K562 (cell line): Measurements from ENCODE around the gene SPIN1. TPM values are rescaled to one million over a fixed set of nuclear protein-coding genes. Genes with fewer than 3 reads are reported as not detected.

ENCODE experiments used
- ATAC-seq: fragments of 200-7000 bp; cut with Tn5 transposase; 3 replicates; pipeline ENCODE4 v1.9.1; 2020; ENCODE audit warnings: moderate library complexity
- BruUV-seq: library from RNA; stranded (reverse); fragments of 400-500 nt; replicated peaks from 2 replicates; lab custom pipeline; 2021; lab: Mats Ljungman, UMichigan
- CTCF ChIA-PET: fragments of 300-600 bp; formaldehyde crosslinking; extraction: SDS; loops from one replicate; lab custom pipeline; 2021; ENCODE audit warnings: low intra/inter-chr PET ratio; lab: Yijun Ruan, JAX
- POLR2A ChIA-PET: fragments of 300-600, 350-650 bp; sonication (Branson Sonifier 250); formaldehyde crosslinking; extraction: SDS; loops from one replicate; lab custom pipeline; 2021; ENCODE audit warnings: antibody characterized with exemption, inconsistent platforms; lab: Yijun Ruan, JAX
- DNase-seq, 4 experiments: peaks; one replicate each; pipeline versions ENCODE4 v3.0.0 to v3.0.0-alpha.2; 2011 to 2018; ENCODE audit warnings: low spot score in 3 of 4, mixed read lengths in 3 of 4; ENCODE audit errors: extremely low read depth in 1 of 4
- FAIRE-seq: peaks from 2 replicates; lab custom pipeline; 2011; peaks lifted over from hg19 to GRCh38; lab: Jason Lieb, UNC
- H2AFZ ChIP-seq: 2 replicates; pipeline ENCODE4 v1.6.0; 2011; ENCODE audit warnings: low read depth, low read length, control low read depth, inconsistent platforms
- H3K27ac ChIP-seq: fragments of 200-600 bp; 3 replicates; pipeline ENCODE4 v1.8.0; 2011; ENCODE audit warnings: low read depth, mild to moderate bottlenecking, control low read depth, inconsistent platforms, low read length, moderate library complexity, mixed read lengths; ENCODE audit errors: extremely low read depth
- H3K27me3 ChIP-seq, 2 experiments: fragments of 300-600 bp in 1 of 2; 2 replicates in 1 of 2; 3 replicates in 1 of 2; pipeline versions ENCODE4 v1.6.0 to v1.8.0; 2011; ENCODE audit warnings: inconsistent platforms in 2 of 2, low read length in 2 of 2, mild to moderate bottlenecking in 1 of 2, mixed read lengths in 1 of 2, moderate library complexity in 1 of 2; ENCODE audit not compliant: control insufficient read depth in 2 of 2, insufficient read depth in 2 of 2
- H3K36me3 ChIP-seq: fragments of 300-600 bp; 3 replicates; pipeline ENCODE4 v1.8.0; 2011; ENCODE audit warnings: mild to moderate bottlenecking, low read length, inconsistent platforms; ENCODE audit not compliant: control insufficient read depth, insufficient read depth
- H3K4me1 ChIP-seq, 2 experiments: fragments of 200-600 bp in 1 of 2; replicated peaks in 1 of 2; 2 replicates in 1 of 2; 3 replicates in 1 of 2; pipeline versions ENCODE4 v1.5.1 to v1.8.0; 2011; ENCODE audit warnings: inconsistent platforms in 2 of 2, low read length in 2 of 2, mild to moderate bottlenecking in 1 of 2, mixed read lengths in 1 of 2, moderate library complexity in 1 of 2; ENCODE audit not compliant: control insufficient read depth in 2 of 2, insufficient read depth in 2 of 2
- H3K4me2 ChIP-seq: 2 replicates; pipeline ENCODE4 v1.6.1; 2011; ENCODE audit warnings: low read length, control low read depth, inconsistent platforms, mixed read lengths; ENCODE audit not compliant: insufficient read depth
- H3K4me3 ChIP-seq: fragments of 200-600 bp; sonication (generic), shearing (Covaris generic); 2 replicates; pipeline ENCODE4 v1.5.1; 2016; ENCODE audit warnings: control low read depth, inconsistent platforms
- H3K79me2 ChIP-seq: fragments of 200-600 bp; 3 replicates; pipeline ENCODE4 v1.8.0; 2011; ENCODE audit warnings: low read length, inconsistent platforms; ENCODE audit not compliant: control insufficient read depth, insufficient read depth
- H3K9ac ChIP-seq, 2 experiments: 2 replicates each; pipeline versions ENCODE4 v1.6.0 to v1.6.1; 2011; ENCODE audit warnings: low read depth in 2 of 2, low read length in 2 of 2, control low read depth in 1 of 2, inconsistent platforms in 1 of 2, mild to moderate bottlenecking in 1 of 2, mixed read lengths in 1 of 2; ENCODE audit not compliant: insufficient read depth in 1 of 2
- H3K9me1 ChIP-seq: one replicate; pipeline ENCODE4 v1.6.0; 2011; ENCODE audit warnings: inconsistent platforms, mild to moderate bottlenecking, low read length, moderate library complexity; ENCODE audit not compliant: control insufficient read depth, insufficient read depth
- H3K9me3 ChIP-seq: replicated peaks from 2 replicates; pipeline ENCODE4 v1.5.1; 2011; ENCODE audit warnings: low read depth, low read length, inconsistent platforms; ENCODE audit not compliant: control insufficient read depth, insufficient read depth
- H4K20me1 ChIP-seq: replicated peaks from 2 replicates; pipeline ENCODE4 v1.6.1; 2011; ENCODE audit warnings: low read length, inconsistent platforms, mixed read lengths; ENCODE audit not compliant: control insufficient read depth, insufficient read depth
- CHD2 ChIP-seq: IDR thresholded peaks from 2 replicates; pipeline ENCODE4 v1.6.1; 2011; ENCODE audit warnings: low read depth, low read length
- JUNB ChIP-seq: fragments of 450-650 bp; formaldehyde crosslinking; conservative IDR thresholded peaks from 2 replicates; pipeline ENCODE4 v1.4.0; 2020; ENCODE audit warnings: mild to moderate bottlenecking
- MCM5 ChIP-seq: fragments of 450-650 bp; IDR thresholded peaks from 2 replicates; pipeline ENCODE4 v1.6.1; 2016; ENCODE audit warnings: low read depth
- MCM7 ChIP-seq, 2 experiments: fragments of 450-650 bp; IDR thresholded peaks; 2 replicates each; pipeline ENCODE4 v1.6.1; 2016 to 2018
- MIER1 ChIP-seq: fragments of 450-650 bp; IDR thresholded peaks from 2 replicates; pipeline ENCODE4 v1.6.1; 2016; ENCODE audit warnings: antibody characterized with exemption, mild to moderate bottlenecking, low read depth
- POLR2AphosphoS2 ChIP-seq: IDR thresholded peaks from 2 replicates; pipeline ENCODE4 v1.6.1; 2012; ENCODE audit warnings: low read length, improper control_type of control experiment
- SAFB2 ChIP-seq: fragments of 200-400 bp; formaldehyde crosslinking; IDR thresholded peaks from 2 replicates; pipeline ENCODE4 v1.6.1; 2018; ENCODE audit warnings: borderline replicate concordance, low read length, low read depth, moderate library complexity; ENCODE audit not compliant: severe bottlenecking
- SIX5 ChIP-seq, 2 experiments: IDR thresholded peaks; 2 replicates each; pipeline ENCODE4 v1.6.1; 2011; ENCODE audit warnings: low read length in 2 of 2, borderline replicate concordance in 1 of 2, low read depth in 1 of 2, mild to moderate bottlenecking in 1 of 2, moderate library complexity in 1 of 2; ENCODE audit not compliant: insufficient read depth in 1 of 2
- SMAD1 ChIP-seq: fragments of 150-350 bp; IDR thresholded peaks from 2 replicates; pipeline ENCODE4 v1.6.1; 2014; ENCODE audit warnings: low read length, low read depth; ENCODE audit not compliant: partially characterized antibody
- TCF7 ChIP-seq: sonication (generic); IDR thresholded peaks from 2 replicates; pipeline ENCODE4 v1.6.1; 2016; ENCODE audit warnings: antibody characterized with exemption, borderline replicate concordance
- ZC3H4 ChIP-seq: sonication (generic); formaldehyde crosslinking; IDR thresholded peaks from 2 replicates; pipeline ENCODE4 v1.9.0; 2021; ENCODE audit warnings: missing genetic modification reagents, borderline replicate concordance
- ZC3H8 ChIP-seq: fragments of 450-650 bp; IDR thresholded peaks from 2 replicates; pipeline ENCODE4 v1.6.1; 2017
- ZNF165 ChIP-seq: fragments of 250-450 bp; sonication (Bioruptor Pico); IDR thresholded peaks from 2 replicates; pipeline ENCODE4 v1.4.0; 2020; ENCODE audit warnings: borderline replicate concordance
- ZNF24 ChIP-seq: fragments of 450-650 bp; IDR thresholded peaks from 2 replicates; pipeline ENCODE4 v1.6.1; 2016
- WGBS: fragments of 100-300 bp; shearing (Covaris generic); methylation state at CpG from one replicate; pipeline ENCODE4 v1.1.6; 2016; ENCODE audit warnings: low coverage, mixed read lengths; ENCODE audit not compliant: insufficient coverage; ENCODE audit errors: missing lambda C conversion rate; 5-methylcytosine and 5-hydroxymethylcytosine counted together
- in situ Hi-C: fragments of 300-500 bp; cut with MboI; formaldehyde crosslinking; loops from 4 replicates; pipeline ENCODE4 v1.15.0; 2018; ENCODE audit warnings: inconsistent platforms, mixed read lengths
- intact Hi-C: fragments of 100-400 bp; cut with micrococcal nuclease; formaldehyde crosslinking; loops from 2 replicates; pipeline ENCODE4 v1.14.2; 2022
- polyA plus RNA-seq, 8 experiments: library from polyadenylated mRNA; depleted of rRNA in 4 of 8; stranded (reverse) in 5 of 8; unstranded in 3 of 8; fragments of >200 nt; fragmentation: Nextera tagmentation in 2 of 8; fragmentation: Illumina TruSeq in 1 of 8; extraction: Ambion mirVana in 2 of 8; extraction: Trizol in 1 of 8; gene quantifications; 2 replicates each; pipeline versions ENCODE4 v1.2.1 to v1.2.3, GENCODE V29; 2011 to 2014; ENCODE audit warnings: inconsistent platforms in 1 of 8, missing spikeins in 1 of 8
- total RNA-seq, 7 experiments: library from RNA; depleted of rRNA in 6 of 7; stranded (reverse); fragments of >200 nt in 6 of 7; fragmentation: Illumina TruSeq in 2 of 7; extraction: Trizol in 2 of 7; gene quantifications; 2 replicates each; pipeline versions ENCODE4 v1.2.1 to v1.2.3, GENCODE V29; 2011 to 2021; ENCODE audit warnings: low replicate concordance in 1 of 7
- TF ChIP-seq, protein P1 (sequence below): fragments of 450-650 bp; conservative IDR thresholded peaks from 2 replicates; pipeline ENCODE4 v1.6.1; 2016; ENCODE audit warnings: missing genetic modification characterization, low read depth, mild to moderate bottlenecking, missing compliant biosample characterization, moderate library complexity
- TF ChIP-seq, protein P2 (sequence below), 2 experiments: fragments of 150-350 bp in 1 of 2; IDR thresholded peaks; 2 replicates each; pipeline ENCODE4 v1.6.1; 2012 to 2016; ENCODE audit warnings: low read depth in 2 of 2, low read length in 2 of 2, mild to moderate bottlenecking in 1 of 2, moderate library complexity in 1 of 2
- TF ChIP-seq, protein P3 (sequence below): fragments of 450-650 bp; formaldehyde crosslinking; IDR thresholded peaks from 2 replicates; pipeline ENCODE4 v1.4.0; 2022; ENCODE audit warnings: missing genetic modification characterization

SPIN1 gene
- total and polyA plus RNA-seq, 9 of the 15 experiments (the other 6 are each of a cell fraction or from before 2014, with no cell fraction given): 7.4 to 25.7 (median 15.6) TPM

DNA sequence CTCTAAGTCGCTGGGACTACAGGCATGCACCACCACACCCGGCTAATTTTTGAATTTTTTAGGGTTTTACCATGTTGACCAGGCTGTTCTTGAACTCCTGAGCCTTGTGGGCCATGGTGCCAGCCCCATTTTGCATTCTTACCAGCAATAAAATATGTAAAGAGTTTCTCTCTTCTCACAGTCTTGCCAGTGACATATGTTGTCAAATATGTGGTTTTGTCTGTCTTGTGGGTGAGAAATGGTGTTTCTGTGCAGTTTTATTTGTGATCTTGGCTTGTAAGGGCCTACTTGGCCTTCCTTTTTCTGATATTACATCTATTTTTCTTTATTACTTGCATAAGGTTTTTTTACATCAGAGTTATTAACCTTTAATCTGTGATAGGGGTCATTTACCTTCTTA, 47.1 kb downstream of the SPIN1 start:
- intact Hi-C loops: no loop called here
- 88% methylated on average over 1 of the region's 2 CpGs for WGBS

More for the DNA sequence above, 47.1 kb downstream of the SPIN1 start:
- H3K79me2 ChIP-seq: no peaks in the 10 kb centered on the region
- no TSS peak for BruUV-seq
- ATAC-seq (no peak), FAIRE-seq (no peak), DNase-seq (no peak)
- H3K27me3 ChIP-seq: no peaks in the 10 kb centered on the region
- in situ Hi-C loops: no loop called here
- CTCF ChIA-PET: no interaction called here
- H3K9me1 ChIP-seq: no peaks in the 10 kb centered on the region
- no peaks in the 10 kb centered on the region for H4K20me1 ChIP-seq
- no peak overlapping the region for H3K27ac ChIP-seq
- H3K36me3 ChIP-seq: peaks cover 6% of the 10 kb centered on the region; the same call in 1 of the 3 replicates
- no peak overlapping the region for H3K4me3 ChIP-seq
- no peaks in the 10 kb centered on the region for H3K9me3 ChIP-seq
- TF ChIP-seq SAFB2: no peak
- no peak for TF ChIP-seq ZC3H4 (CRISPR knock-in tag)
- TF ChIP-seq, protein P1, sequence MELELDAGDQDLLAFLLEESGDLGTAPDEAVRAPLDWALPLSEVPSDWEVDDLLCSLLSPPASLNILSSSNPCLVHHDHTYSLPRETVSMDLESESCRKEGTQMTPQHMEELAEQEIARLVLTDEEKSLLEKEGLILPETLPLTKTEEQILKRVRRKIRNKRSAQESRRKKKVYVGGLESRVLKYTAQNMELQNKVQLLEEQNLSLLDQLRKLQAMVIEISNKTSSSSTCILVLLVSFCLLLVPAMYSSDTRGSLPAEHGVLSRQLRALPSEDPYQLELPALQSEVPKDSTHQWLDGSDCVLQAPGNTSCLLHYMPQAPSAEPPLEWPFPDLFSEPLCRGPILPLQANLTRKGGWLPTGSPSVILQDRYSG (tag): no peak
- no peak for TF ChIP-seq SMAD1
- TF ChIP-seq JUNB (CRISPR knock-in tag): no peak
- TF ChIP-seq ZNF24: no peak
- TF ChIP-seq ZC3H8: no peak
- TF ChIP-seq MIER1: no peak
- no peak for TF ChIP-seq ZNF165 (CRISPR knock-in tag)
- TF ChIP-seq POLR2AphosphoS2: no peak
- TF ChIP-seq, protein P2, sequence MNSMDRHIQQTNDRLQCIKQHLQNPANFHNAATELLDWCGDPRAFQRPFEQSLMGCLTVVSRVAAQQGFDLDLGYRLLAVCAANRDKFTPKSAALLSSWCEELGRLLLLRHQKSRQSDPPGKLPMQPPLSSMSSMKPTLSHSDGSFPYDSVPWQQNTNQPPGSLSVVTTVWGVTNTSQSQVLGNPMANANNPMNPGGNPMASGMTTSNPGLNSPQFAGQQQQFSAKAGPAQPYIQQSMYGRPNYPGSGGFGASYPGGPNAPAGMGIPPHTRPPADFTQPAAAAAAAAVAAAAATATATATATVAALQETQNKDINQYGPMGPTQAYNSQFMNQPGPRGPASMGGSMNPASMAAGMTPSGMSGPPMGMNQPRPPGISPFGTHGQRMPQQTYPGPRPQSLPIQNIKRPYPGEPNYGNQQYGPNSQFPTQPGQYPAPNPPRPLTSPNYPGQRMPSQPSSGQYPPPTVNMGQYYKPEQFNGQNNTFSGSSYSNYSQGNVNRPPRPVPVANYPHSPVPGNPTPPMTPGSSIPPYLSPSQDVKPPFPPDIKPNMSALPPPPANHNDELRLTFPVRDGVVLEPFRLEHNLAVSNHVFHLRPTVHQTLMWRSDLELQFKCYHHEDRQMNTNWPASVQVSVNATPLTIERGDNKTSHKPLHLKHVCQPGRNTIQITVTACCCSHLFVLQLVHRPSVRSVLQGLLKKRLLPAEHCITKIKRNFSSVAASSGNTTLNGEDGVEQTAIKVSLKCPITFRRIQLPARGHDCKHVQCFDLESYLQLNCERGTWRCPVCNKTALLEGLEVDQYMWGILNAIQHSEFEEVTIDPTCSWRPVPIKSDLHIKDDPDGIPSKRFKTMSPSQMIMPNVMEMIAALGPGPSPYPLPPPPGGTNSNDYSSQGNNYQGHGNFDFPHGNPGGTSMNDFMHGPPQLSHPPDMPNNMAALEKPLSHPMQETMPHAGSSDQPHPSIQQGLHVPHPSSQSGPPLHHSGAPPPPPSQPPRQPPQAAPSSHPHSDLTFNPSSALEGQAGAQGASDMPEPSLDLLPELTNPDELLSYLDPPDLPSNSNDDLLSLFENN (IDR thresholded peaks at IDR 0.05; ENCODE audit: low read depth in 2 of 2, low read length in 2 of 2): no peak
- TF ChIP-seq TCF7: no peak
- no peak for TF ChIP-seq SIX5 (IDR thresholded peaks at IDR 0.05; ENCODE audit: borderline replicate concordance in 1 of 2, insufficient read depth in 1 of 2, low read depth in 1 of 2, low read length in 2 of 2)
- TF ChIP-seq MCM7 (IDR thresholded peaks at IDR 0.05): no peak
- TF ChIP-seq, protein P3, sequence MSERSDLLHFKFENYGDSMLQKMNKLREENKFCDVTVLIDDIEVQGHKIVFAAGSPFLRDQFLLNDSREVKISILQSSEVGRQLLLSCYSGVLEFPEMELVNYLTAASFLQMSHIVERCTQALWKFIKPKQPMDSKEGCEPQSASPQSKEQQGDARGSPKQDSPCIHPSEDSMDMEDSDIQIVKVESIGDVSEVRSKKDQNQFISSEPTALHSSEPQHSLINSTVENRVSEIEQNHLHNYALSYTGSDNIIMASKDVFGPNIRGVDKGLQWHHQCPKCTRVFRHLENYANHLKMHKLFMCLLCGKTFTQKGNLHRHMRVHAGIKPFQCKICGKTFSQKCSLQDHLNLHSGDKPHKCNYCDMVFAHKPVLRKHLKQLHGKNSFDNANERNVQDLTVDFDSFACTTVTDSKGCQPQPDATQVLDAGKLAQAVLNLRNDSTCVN: no peak
- no peak for TF ChIP-seq MCM5
- TF ChIP-seq CHD2: no peak
- H3K4me2 ChIP-seq: no peak overlapping the region
- H2AFZ ChIP-seq: no peak overlapping the region
- no peaks in the 10 kb centered on the region; a peak in 2 of 5 replicates for H3K4me1 ChIP-seq
- H3K9ac ChIP-seq: no peak overlapping the region
- POLR2A ChIA-PET: no interaction called here
